Retina (tissue), 1 donor: ENCODE results near the gene NECTIN3.

Experiments used
- DNase-seq: peaks from one replicate; pipeline ENCODE4 v3.0.0-alpha.2; 2016

The NECTIN3 gene

GRCh38 chr3:111210866-111211564 lies 139.4 kb downstream of the NECTIN3 start:
- DNase-seq: no peak

- DNase-seq: no peak
Measured at GRCh38 chr3:111212511-111212910, 140.9 kb downstream of the NECTIN3 start.

GRCh38 chr3:111215481-111215880 lies 143.9 kb downstream of the NECTIN3 start:
- no peak for DNase-seq

- DNase-seq: no peak
Measured at GRCh38 chr3:111218615-111219014, 147.0 kb downstream of the NECTIN3 start.

GRCh38 chr3:111227216-111227615 lies 155.6 kb downstream of the NECTIN3 start:
- no peak for DNase-seq

- DNase-seq: no peak
Measured at GRCh38 chr3:111229301-111229700, 157.7 kb downstream of the NECTIN3 start.

GRCh38 chr3:111236836-111237713 lies 165.5 kb downstream of the NECTIN3 start:
- no peak for DNase-seq

GRCh38 chr3:111237946-111238345 lies 166.3 kb downstream of the NECTIN3 start:
- no peak for DNase-seq

- no peak for DNase-seq
Measured at GRCh38 chr3:111238885-111239284, 167.3 kb downstream of the NECTIN3 start.

GRCh38 chr3:111241960-111242359 lies 170.3 kb downstream of the NECTIN3 start:
- no peak for DNase-seq
